Regular cardiac myocyte (primary cell): ENCODE data around the gene GUCY1A1. TPM values are rescaled to one million over a fixed set of nuclear protein-coding genes. Genes with fewer than 3 reads are reported as not detected.

Source experiments
- total RNA-seq: library from RNA; depleted of rRNA; stranded (reverse); fragments of >200 nt; gene quantifications from 2 replicates; pipeline ENCODE4 v1.2.3, GENCODE V29; 2014

GUCY1A1 gene, protein sequence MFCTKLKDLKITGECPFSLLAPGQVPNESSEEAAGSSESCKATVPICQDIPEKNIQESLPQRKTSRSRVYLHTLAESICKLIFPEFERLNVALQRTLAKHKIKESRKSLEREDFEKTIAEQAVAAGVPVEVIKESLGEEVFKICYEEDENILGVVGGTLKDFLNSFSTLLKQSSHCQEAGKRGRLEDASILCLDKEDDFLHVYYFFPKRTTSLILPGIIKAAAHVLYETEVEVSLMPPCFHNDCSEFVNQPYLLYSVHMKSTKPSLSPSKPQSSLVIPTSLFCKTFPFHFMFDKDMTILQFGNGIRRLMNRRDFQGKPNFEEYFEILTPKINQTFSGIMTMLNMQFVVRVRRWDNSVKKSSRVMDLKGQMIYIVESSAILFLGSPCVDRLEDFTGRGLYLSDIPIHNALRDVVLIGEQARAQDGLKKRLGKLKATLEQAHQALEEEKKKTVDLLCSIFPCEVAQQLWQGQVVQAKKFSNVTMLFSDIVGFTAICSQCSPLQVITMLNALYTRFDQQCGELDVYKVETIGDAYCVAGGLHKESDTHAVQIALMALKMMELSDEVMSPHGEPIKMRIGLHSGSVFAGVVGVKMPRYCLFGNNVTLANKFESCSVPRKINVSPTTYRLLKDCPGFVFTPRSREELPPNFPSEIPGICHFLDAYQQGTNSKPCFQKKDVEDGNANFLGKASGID
- total RNA-seq = 0.19 and 0.28 TPM in 2 replicates

DNA sequence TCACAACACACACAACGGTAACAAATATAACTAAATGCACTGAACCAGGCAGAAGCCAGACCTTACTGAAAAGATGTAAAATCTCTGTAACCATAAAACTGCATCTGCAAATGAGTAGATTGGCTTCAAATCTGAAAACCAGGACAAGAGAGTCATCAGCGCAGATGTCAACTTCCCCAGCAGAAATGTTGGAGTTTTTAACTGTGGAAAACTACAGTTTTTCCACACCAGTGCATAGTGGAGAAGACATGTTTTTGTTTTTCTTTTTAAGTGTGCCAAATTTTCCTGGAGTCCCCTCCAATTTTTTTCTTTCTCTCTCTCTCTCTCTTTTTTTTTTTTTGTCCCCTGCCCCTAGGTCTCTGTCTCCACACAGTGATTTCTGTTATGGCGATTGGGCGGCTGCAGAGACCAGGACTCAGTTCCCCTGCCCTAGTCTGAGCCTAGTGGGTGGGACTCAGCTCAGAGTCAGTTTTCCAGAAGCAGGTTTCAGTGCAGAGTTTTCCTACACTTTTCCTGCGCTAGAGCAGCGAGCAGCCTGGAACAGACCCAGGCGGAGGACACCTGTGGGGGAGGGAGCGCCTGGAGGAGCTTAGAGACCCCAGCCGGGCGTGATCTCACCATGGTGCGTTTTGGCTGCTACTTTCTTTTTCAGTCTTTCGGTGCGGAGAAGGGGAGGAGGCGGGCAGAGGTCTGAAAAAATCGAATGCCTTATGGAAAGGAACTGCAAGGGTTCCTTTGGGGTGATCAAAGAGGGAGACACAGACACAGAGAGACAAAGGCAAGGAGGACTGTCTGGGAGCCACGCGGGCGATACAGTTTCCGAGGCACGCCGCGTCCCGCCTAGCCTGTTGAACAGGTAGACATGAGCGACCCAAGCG is at the start of gene GUCY1A1:
TSS of gene GUCY1A1 (plus strand) at position 505 of the 878 bp plus-strand sequence. CDS start 30,020 bp downstream, outside the sequence.

DNA sequence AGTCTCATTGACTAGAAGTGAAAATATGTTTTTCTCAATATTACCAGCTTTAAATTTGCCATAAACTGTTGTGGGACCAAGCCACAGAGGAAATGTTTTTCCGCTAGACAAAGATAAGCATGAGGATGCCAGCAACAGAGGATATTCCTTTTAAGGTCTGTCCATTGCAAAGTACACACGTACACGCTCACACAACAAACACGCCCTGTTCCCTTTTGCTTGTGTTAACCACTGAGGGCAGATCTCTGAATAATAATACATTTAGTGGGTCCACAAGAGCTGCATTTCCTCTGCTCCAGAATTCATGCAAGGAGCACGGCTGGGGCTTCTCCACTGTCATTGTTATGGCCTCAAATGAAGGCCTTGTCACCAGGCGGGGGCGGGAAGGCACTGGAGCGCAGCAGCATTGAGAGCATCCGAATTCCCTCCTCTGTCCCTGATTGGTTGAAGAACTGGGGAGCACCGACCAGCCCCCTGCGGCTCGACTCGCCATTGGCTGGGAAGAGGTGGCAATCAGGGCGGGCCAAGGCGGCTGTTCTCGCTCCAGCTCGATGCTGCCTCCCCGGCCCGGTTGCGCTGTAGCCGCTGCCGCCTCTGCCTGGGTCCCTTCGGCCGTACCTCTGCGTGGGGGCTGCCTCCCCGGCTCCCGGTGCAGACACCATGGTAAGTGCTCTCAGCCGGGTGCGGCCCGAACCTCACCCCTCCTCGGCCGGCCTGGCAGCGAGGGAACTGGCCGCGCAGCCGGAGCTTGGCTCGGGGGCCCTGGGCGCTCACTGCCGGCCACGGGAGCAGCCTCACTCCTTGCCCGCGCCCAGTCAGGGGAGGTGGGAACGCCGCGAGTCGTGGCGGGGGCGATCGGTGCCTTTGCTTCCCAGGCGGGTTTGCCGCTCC is 92.1 kb downstream of the GUCY1A1 start, which contains the start of gene GUCY1B1:
TSS of gene GUCY1B1 (plus strand) at position 541 of the 891 bp plus-strand sequence. CDS start at position 661, 120 bp downstream.

Other genes starting within 250 kb of the GUCY1A1 start
- 1.7 and 3.1 TPM in 2 replicates for gene GUCY1B1, start 92.2 kb downstream of the GUCY1A1 start, total RNA-seq
- gene ASIC5, start 199.4 kb downstream of the GUCY1A1 start, total RNA-seq = not detected in 2 replicates
- under 0.01 and 0.28 TPM in 2 replicates for gene TDO2, start 236.8 kb downstream of the GUCY1A1 start, total RNA-seq